Measurements from ENCODE around the gene AIG1.
"Not testable (repeated sequence)": the region's sequence is repeated elsewhere in the genome, so short reads cannot be mapped to it uniquely, and the experiment has no call there.

The AIG1 gene

GRCh38 chr6:143037470-143037869 lies 23.2 kb upstream of the AIG1 start:
- no peak for DNase-seq
- no peaks in the 10 kb centered on the region for H3K27me3 ChIP-seq (ENCODE audit: insufficient read depth, low read depth, severe bottlenecking)
- no peak for TF ChIP-seq CTCF (IDR thresholded peaks at IDR 0.05; ENCODE audit: low read depth, low read length)
- no peaks in the 10 kb centered on the region for H3K36me3 ChIP-seq
- no peak overlapping the region for H3K4me3 ChIP-seq (ENCODE audit: low read depth, low read length)
- H3K27ac ChIP-seq, result no peak overlapping the region
- no peaks in the 10 kb centered on the region for H3K9me3 ChIP-seq (ENCODE audit: severe bottlenecking)

GRCh38 chr6:143038833-143039232 lies 21.9 kb upstream of the AIG1 start:
- H3K27ac ChIP-seq, result no peak overlapping the region
- no peaks in the 10 kb centered on the region for H3K27me3 ChIP-seq (ENCODE audit: insufficient read depth, low read depth, severe bottlenecking)
- H3K4me3 ChIP-seq (ENCODE audit: low read depth, low read length), result no peak overlapping the region
- H3K9me3 ChIP-seq (ENCODE audit: severe bottlenecking), result no peaks in the 10 kb centered on the region
- no peak for DNase-seq
- 0 out of 2 replicates have a peak, but pooled peaks have one; percentile 5 for TF ChIP-seq CTCF (IDR thresholded peaks at IDR 0.05; ENCODE audit: low read depth, low read length)
- H3K36me3 ChIP-seq, result no peaks in the 10 kb centered on the region

GRCh38 chr6:143039548-143039947 lies 21.1 kb upstream of the AIG1 start:
- Histone ChIP-seq H3K27ac (no peak overlapping the region), H3K9me3 (ENCODE audit: severe bottlenecking) (no peaks in the 10 kb centered on the region), H3K27me3 (ENCODE audit: insufficient read depth, low read depth, severe bottlenecking) (no peaks in the 10 kb centered on the region), H3K4me3 (ENCODE audit: low read depth, low read length) (no peak overlapping the region), H3K36me3 (no peaks in the 10 kb centered on the region)
- DNase-seq, result no peak
- TF ChIP-seq CTCF (IDR thresholded peaks at IDR 0.05; ENCODE audit: low read depth, low read length), result no peak

GRCh38 chr6:143040018-143040417 lies 20.7 kb upstream of the AIG1 start:
- Histone ChIP-seq H3K27me3 (ENCODE audit: insufficient read depth, low read depth, severe bottlenecking) (no peaks in the 10 kb centered on the region), H3K4me3 (ENCODE audit: low read depth, low read length) (no peak overlapping the region), H3K9me3 (ENCODE audit: severe bottlenecking) (no peaks in the 10 kb centered on the region), H3K27ac (no peak overlapping the region), H3K36me3 (no peaks in the 10 kb centered on the region)
- DNase-seq, result no peak
- TF ChIP-seq CTCF (IDR thresholded peaks at IDR 0.05; ENCODE audit: low read depth, low read length), result no peak

- H3K4me3 ChIP-seq (ENCODE audit: low read depth, low read length); DNase-seq; H3K27me3 ChIP-seq (ENCODE audit: insufficient read depth, low read depth, severe bottlenecking); H3K27ac ChIP-seq; H3K36me3 ChIP-seq; H3K9me3 ChIP-seq (ENCODE audit: severe bottlenecking): not testable (repeated sequence)
Measured at GRCh38 chr6:143044345-143044744, 16.3 kb upstream of the AIG1 start.

GRCh38 chr6:143049611-143050010 lies 11.1 kb upstream of the AIG1 start:
- DNase-seq, result no peak
- TF ChIP-seq CTCF (IDR thresholded peaks at IDR 0.05; ENCODE audit: low read depth, low read length), result no peak
- no peaks in the 10 kb centered on the region for H3K9me3 ChIP-seq (ENCODE audit: severe bottlenecking)

More at GRCh38 chr6:143049611-143050010, 11.1 kb upstream of the AIG1 start:
- H3K27me3 ChIP-seq (ENCODE audit: insufficient read depth, low read depth, severe bottlenecking), result no peaks in the 10 kb centered on the region
- no peak overlapping the region for H3K4me3 ChIP-seq (ENCODE audit: low read depth, low read length)
- no peaks in the 10 kb centered on the region for H3K36me3 ChIP-seq
- H3K27ac ChIP-seq, result no peak overlapping the region

Measured in WERI-Rb-1 (cell line).